HepG2 (cell line): ENCODE measurements around the gene LSR. TPM values are rescaled to one million over a fixed set of nuclear protein-coding genes. Genes with fewer than 3 reads are reported as not detected.
"Not testable (repeated sequence)": the region's sequence is repeated elsewhere in the genome, so short reads cannot be mapped to it uniquely, and the experiment has no call there.

ENCODE experiments used
- ATAC-seq: fragments of 200-7000 bp; cut with Tn5 transposase; 3 replicates; pipeline ENCODE4 v1.9.1; 2020; ENCODE audit warnings: mild to moderate bottlenecking, moderate library complexity
- BruUV-seq: library from RNA; stranded (reverse); fragments of 400-500 nt; replicated peaks from 2 replicates; lab custom pipeline; 2021; lab: Mats Ljungman, UMichigan
- CTCF ChIA-PET: fragments of 300-600 bp; formaldehyde crosslinking; extraction: SDS; loops from one replicate; lab custom pipeline; 2021; ENCODE audit warnings: low total read pairs, inconsistent platforms, low intra/inter-chr PET ratio; lab: Yijun Ruan, JAX
- POLR2A ChIA-PET: fragments of 350-600 bp; sonication (Branson Sonifier 250); formaldehyde crosslinking; loops from one replicate; lab custom pipeline; 2020; ENCODE audit warnings: antibody characterized with exemption, inconsistent platforms; lab: Yijun Ruan, JAX
- DNase-seq: peaks from one replicate; pipeline ENCODE4 v3.0.0-alpha.2; 2015; ENCODE audit warnings: low spot score
- FAIRE-seq: peaks from 3 replicates; lab custom pipeline; 2011; peaks lifted over from hg19 to GRCh38; lab: Jason Lieb, UNC
- H2AFZ ChIP-seq: one replicate; pipeline ENCODE4 v1.6.1; 2011; ENCODE audit warnings: low read length, inconsistent platforms
- H3K27ac ChIP-seq: fragments of 300-600 bp; 3 replicates; pipeline ENCODE4 v1.8.0; 2011; ENCODE audit warnings: mixed run types, mild to moderate bottlenecking, mixed read lengths, low read length, inconsistent platforms; ENCODE audit not compliant: insufficient read depth; ENCODE audit errors: extremely low read length
- H3K27me3 ChIP-seq, 2 experiments: fragments of 200-600 bp in 1 of 2; 2 replicates in 1 of 2; 3 replicates in 1 of 2; pipeline versions ENCODE4 v1.6.0 to v1.8.0; 2011; ENCODE audit warnings: low read length in 2 of 2, mild to moderate bottlenecking in 2 of 2, moderate library complexity in 2 of 2, inconsistent platforms in 1 of 2; ENCODE audit not compliant: insufficient read depth in 2 of 2, control insufficient read depth in 1 of 2
- H3K36me3 ChIP-seq, 2 experiments: fragments of 200-600 bp in 1 of 2; replicated peaks in 1 of 2; 2 replicates in 1 of 2; 3 replicates in 1 of 2; pipeline versions ENCODE4 v1.5.1 to v1.8.0; 2011; ENCODE audit warnings: low read length in 2 of 2, inconsistent platforms in 1 of 2; ENCODE audit not compliant: insufficient read depth in 2 of 2, control insufficient read depth in 1 of 2
- H3K4me1 ChIP-seq: 2 replicates; pipeline ENCODE4 v1.5.1; 2012; ENCODE audit warnings: low read length, inconsistent platforms; ENCODE audit not compliant: insufficient read depth
- H3K4me2 ChIP-seq: 2 replicates; pipeline ENCODE4 v1.6.0; 2011; ENCODE audit warnings: low read depth, low read length, inconsistent platforms
- H3K4me3 ChIP-seq, 3 experiments: fragments of 200-600 bp in 1 of 3; sonication (generic), shearing (Covaris generic) in 1 of 3; replicated peaks in 1 of 3; 2 replicates each; pipeline ENCODE4 v1.5.1; 2011 to 2016; ENCODE audit warnings: low read length in 3 of 3, inconsistent platforms in 2 of 3, low read depth in 2 of 3, mild to moderate bottlenecking in 2 of 3, control low read depth in 1 of 3, mixed read lengths in 1 of 3; ENCODE audit not compliant: insufficient read depth in 1 of 3
- H3K79me2 ChIP-seq: one replicate; pipeline ENCODE4 v1.6.1; 2011; ENCODE audit warnings: low read length, inconsistent platforms; ENCODE audit not compliant: insufficient read depth
- H3K9ac ChIP-seq: 2 replicates; pipeline ENCODE4 v1.6.0; 2011; ENCODE audit warnings: mild to moderate bottlenecking, low read depth, low read length, inconsistent platforms; ENCODE audit not compliant: insufficient read depth
- H3K9me3 ChIP-seq: 2 replicates; pipeline ENCODE4 v1.5.1; 2012; ENCODE audit warnings: mild to moderate bottlenecking, low read length
- H4K20me1 ChIP-seq: 2 replicates; pipeline ENCODE4 v1.6.0; 2011; ENCODE audit warnings: inconsistent platforms, mild to moderate bottlenecking, low read length, moderate library complexity; ENCODE audit not compliant: insufficient read depth
- GATAD1 ChIP-seq: IDR thresholded peaks from 2 replicates; pipeline ENCODE4 v1.6.1; 2016; ENCODE audit warnings: missing genetic modification reagents, missing compliant biosample characterization
- HNF1A ChIP-seq, 2 experiments: sonication (generic) in 1 of 2; formaldehyde crosslinking in 1 of 2; IDR thresholded peaks; 2 replicates each; pipeline versions ENCODE4 v1.4.0 to v1.6.1; 2016 to 2020; ENCODE audit warnings: borderline replicate concordance in 1 of 2, low read depth in 1 of 2, mild to moderate bottlenecking in 1 of 2, missing genetic modification reagents in 1 of 2
- KLF16 ChIP-seq, 2 experiments: sonication (generic) in 1 of 2; formaldehyde crosslinking in 1 of 2; IDR thresholded peaks; 2 replicates each; pipeline versions ENCODE4 v1.6.1 to v1.8.0; 2016 to 2023; ENCODE audit warnings: missing genetic modification reagents in 2 of 2, missing compliant biosample characterization in 1 of 2
- RFX5 ChIP-seq: IDR thresholded peaks from 2 replicates; pipeline ENCODE4 v1.6.1; 2011; ENCODE audit warnings: low read depth, low read length, improper control_type of control experiment
- WGBS: methylation state at CpG from one replicate; pipeline ENCODE4 v1.1.6; 2017; ENCODE audit warnings: low lambda C conversion rate; 5-methylcytosine and 5-hydroxymethylcytosine counted together
- in situ Hi-C: cut with HindIII; loops from 2 replicates; pipeline ENCODE4 v1.10.0; 2017; ENCODE audit warnings: low pct_unique_long_range_greater_than_20kb; ENCODE audit not compliant: extremely low pct_ligation_motif_present
- intact Hi-C: fragments of 100-400 bp; cut with micrococcal nuclease; formaldehyde crosslinking; loops from one replicate; pipeline ENCODE4 v1.10.0; 2022; ENCODE audit not compliant: unreplicated experiment
- polyA plus RNA-seq, 8 experiments: library from polyadenylated mRNA; depleted of rRNA in 3 of 8; stranded (reverse) in 7 of 8; unstranded in 1 of 8; fragments of >200 nt; fragmentation: Illumina TruSeq in 4 of 8; extraction: Trizol in 4 of 8; gene quantifications; 2 replicates each; pipeline versions ENCODE4 v1.2.1 to v1.2.3, GENCODE V29; 2011 to 2016; ENCODE audit warnings: low read depth in 4 of 8, missing spikeins in 1 of 8, mixed read lengths in 1 of 8; ENCODE audit not compliant: insufficient read depth in 1 of 8
- total RNA-seq, 5 experiments: library from RNA; depleted of rRNA; stranded (reverse); fragments of >200 nt; fragmentation: Illumina TruSeq; extraction: Trizol; gene quantifications; 2 replicates each; pipeline ENCODE4 v1.2.3, GENCODE V29; 2016; ENCODE audit warnings: low read depth in 1 of 5
- TF ChIP-seq, protein P1 (sequence below): sonication (generic); formaldehyde crosslinking; IDR thresholded peaks from 2 replicates; pipeline ENCODE4 v1.4.0; 2020; ENCODE audit warnings: missing genetic modification reagents, borderline replicate concordance

LSR gene
- total and polyA plus RNA-seq, 2 of the 13 experiments (the other 11 are each of a cell fraction or from before 2014, with no cell fraction given), result 29.2 to 79.2 TPM

DNA sequence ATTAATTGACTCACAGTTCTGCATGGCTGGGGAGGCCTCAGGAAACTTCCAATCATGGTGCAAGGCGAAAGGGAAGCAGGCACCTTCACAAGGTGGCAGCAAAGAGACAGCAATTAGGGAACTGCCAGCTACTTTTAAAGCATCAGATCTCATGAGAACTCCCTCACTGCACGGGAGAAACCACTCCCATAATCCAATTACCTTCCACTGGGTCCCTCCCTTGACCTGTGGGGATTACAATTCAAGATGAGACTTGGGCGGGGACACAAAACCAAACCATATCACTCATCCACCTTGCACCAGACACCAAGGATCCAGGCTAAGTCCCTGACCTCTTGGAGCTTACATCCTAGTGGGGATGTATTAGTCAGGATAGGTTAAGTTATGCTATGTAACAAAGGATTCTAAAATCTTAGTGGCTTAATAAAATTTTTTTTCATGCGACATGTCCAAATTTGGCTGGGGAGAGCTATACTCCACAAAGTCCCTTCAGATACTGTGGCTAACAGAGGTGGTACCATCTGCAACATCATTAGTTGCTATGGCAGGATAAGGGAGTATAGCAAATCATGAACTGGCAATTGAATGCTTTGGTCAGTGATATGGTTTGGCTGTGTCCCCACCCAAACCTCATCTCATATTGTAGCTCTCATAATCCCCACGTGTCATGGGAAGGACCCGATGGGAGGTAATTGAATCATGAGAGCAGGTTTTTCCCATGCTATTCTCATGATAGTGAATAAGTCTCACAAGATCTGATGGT, 12.0 kb upstream of the LSR start (continued):
- TF ChIP-seq RFX5, result peak; percentile 91
- TF ChIP-seq GATAD1, result no peak
- TF ChIP-seq, protein P1, sequence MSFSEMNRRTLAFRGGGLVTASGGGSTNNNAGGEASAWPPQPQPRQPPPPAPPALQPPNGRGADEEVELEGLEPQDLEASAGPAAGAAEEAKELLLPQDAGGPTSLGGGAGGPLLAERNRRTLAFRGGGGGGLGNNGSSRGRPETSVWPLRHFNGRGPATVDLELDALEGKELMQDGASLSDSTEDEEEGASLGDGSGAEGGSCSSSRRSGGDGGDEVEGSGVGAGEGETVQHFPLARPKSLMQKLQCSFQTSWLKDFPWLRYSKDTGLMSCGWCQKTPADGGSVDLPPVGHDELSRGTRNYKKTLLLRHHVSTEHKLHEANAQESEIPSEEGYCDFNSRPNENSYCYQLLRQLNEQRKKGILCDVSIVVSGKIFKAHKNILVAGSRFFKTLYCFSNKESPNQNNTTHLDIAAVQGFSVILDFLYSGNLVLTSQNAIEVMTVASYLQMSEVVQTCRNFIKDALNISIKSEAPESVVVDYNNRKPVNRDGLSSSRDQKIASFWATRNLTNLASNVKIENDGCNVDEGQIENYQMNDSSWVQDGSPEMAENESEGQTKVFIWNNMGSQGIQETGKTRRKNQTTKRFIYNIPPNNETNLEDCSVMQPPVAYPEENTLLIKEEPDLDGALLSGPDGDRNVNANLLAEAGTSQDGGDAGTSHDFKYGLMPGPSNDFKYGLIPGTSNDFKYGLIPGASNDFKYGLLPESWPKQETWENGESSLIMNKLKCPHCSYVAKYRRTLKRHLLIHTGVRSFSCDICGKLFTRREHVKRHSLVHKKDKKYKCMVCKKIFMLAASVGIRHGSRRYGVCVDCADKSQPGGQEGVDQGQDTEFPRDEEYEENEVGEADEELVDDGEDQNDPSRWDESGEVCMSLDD (CRISPR knock-in tag), result no peak
- TF ChIP-seq HNF1A (IDR thresholded peaks at IDR 0.05; ENCODE audit: low read depth), result no peak
- TF ChIP-seq HNF1A (CRISPR knock-in tag; IDR thresholded peaks at IDR 0.05; ENCODE audit: borderline replicate concordance), result no peak
- TF ChIP-seq KLF16 (CRISPR knock-in tag; IDR thresholded peaks at IDR 0.05), result no peak

DNA sequence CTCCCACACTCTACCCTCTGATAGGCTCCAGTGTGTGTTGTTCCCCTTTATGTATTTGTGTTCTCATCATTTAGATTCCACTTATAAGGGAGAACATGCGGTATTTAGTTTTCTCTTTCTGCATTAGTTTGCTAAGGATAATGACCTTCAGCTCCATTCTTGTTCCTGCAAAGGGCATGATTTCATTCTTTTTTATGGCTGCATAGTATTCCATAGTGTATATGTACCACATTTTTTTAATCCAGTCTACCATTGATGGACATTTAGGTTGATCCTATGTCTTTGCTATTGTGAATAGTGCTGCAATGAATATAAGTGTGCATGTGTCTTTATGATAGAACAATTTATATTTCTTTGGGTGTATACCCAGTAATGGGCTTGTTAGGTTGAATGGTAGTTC, 9.2 kb upstream of the LSR start:
- H3K27me3 ChIP-seq, H2AFZ ChIP-seq, in situ Hi-C loops, H3K4me3 ChIP-seq, H4K20me1 ChIP-seq, H3K9ac ChIP-seq, H3K9me3 ChIP-seq, intact Hi-C loops, ATAC-seq, H3K4me1 ChIP-seq, H3K4me2 ChIP-seq, DNase-seq, POLR2A ChIA-PET, CTCF ChIA-PET, H3K36me3 ChIP-seq, FAIRE-seq, H3K79me2 ChIP-seq, H3K27ac ChIP-seq, BruUV-seq: not testable (repeated sequence)
- 3% methylated on average over 1 of the region's 1 CpG for WGBS
